Gastroesophageal sphincter (tissue), 4 donors: ENCODE measurements around the gene KCNG1. TPM values are rescaled to one million over a fixed set of nuclear protein-coding genes. Genes with fewer than 3 reads are reported as not detected.

Experiments
- ATAC-seq: fragments of 150-250 bp; one replicate; pipeline ENCODE4 v1.9.1; 2016; ENCODE audit warnings: mild to moderate bottlenecking, moderate library complexity
- H3K27ac ChIP-seq, 4 donors: fragments of 200-600 bp; sonication (generic) in 3 of 4; 1 replicate in 3 of 4; 2 replicates in 1 of 4; pipeline ENCODE4 v1.5.1; 2016 to 2019
- H3K27me3 ChIP-seq: fragments of 200-600 bp; sonication (generic); one replicate; pipeline ENCODE4 v1.5.1; 2019
- H3K36me3 ChIP-seq, 2 donors: fragments of 200-600 bp; sonication (generic); one replicate each; pipeline ENCODE4 v1.5.1; 2019; ENCODE audit warnings: control low read depth in 1 of 2
- H3K4me1 ChIP-seq, 3 donors: fragments of 200-600 bp; sonication (generic); 1 replicate in 2 of 3; 2 replicates in 1 of 3; pipeline ENCODE4 v1.5.1; 2016 to 2019; ENCODE audit warnings: control low read depth in 2 of 3
- H3K4me3 ChIP-seq, 2 donors: fragments of 200-600 bp; sonication (generic); one replicate each; pipeline ENCODE4 v1.5.1; 2019; ENCODE audit warnings: mild to moderate bottlenecking in 1 of 2, moderate library complexity in 1 of 2
- H3K9me3 ChIP-seq, 3 donors: fragments of 200-600 bp; sonication (generic); one replicate each; pipeline ENCODE4 v1.5.1; 2017 to 2019; ENCODE audit warnings: control low read depth in 2 of 3
- EP300 ChIP-seq: sonication (generic); formaldehyde crosslinking; IDR thresholded peaks from one replicate; pipeline ENCODE4 v1.6.1; 2017; ENCODE audit warnings: antibody characterized with exemption, mild to moderate bottlenecking
- POLR2A ChIP-seq, 2 donors: fragments of 450-650 bp; IDR thresholded peaks; one replicate each; pipeline ENCODE4 v1.6.1; 2017; ENCODE audit warnings: antibody characterized with exemption in 2 of 2, mild to moderate bottlenecking in 2 of 2, moderate library complexity in 1 of 2
- POLR2AphosphoS5 ChIP-seq: sonication (generic); formaldehyde crosslinking; IDR thresholded peaks from one replicate; pipeline ENCODE4 v1.6.1; 2017; ENCODE audit warnings: antibody characterized with exemption
- WGBS, 2 donors: methylation state at CpG; one replicate each; pipeline ENCODE4 v1.1.5; 2018; ENCODE audit warnings: low coverage in 1 of 2; 5-methylcytosine and 5-hydroxymethylcytosine counted together
- total RNA-seq, 4 donors: library from RNA; depleted of rRNA; stranded (reverse); fragments of >200 nt; gene quantifications; one replicate each; pipeline ENCODE4 v1.1.0, GENCODE V29; 2016
- TF ChIP-seq, protein P1 (sequence below), 4 experiments: fragments of 200-600 bp in 2 of 4; fragments of 450-650 bp in 2 of 4; sonication (generic) in 1 of 4; IDR thresholded peaks; one replicate each; pipeline ENCODE4 v1.5.1; 2017 to 2019; ENCODE audit warnings: antibody characterized with exemption in 4 of 4, mild to moderate bottlenecking in 2 of 4, moderate library complexity in 2 of 4

KCNG1 gene
- total RNA-seq, 4 donors from 2014 or later: 0.35 to 0.46 (median 0.40) TPM; not detected in 1

DNA sequence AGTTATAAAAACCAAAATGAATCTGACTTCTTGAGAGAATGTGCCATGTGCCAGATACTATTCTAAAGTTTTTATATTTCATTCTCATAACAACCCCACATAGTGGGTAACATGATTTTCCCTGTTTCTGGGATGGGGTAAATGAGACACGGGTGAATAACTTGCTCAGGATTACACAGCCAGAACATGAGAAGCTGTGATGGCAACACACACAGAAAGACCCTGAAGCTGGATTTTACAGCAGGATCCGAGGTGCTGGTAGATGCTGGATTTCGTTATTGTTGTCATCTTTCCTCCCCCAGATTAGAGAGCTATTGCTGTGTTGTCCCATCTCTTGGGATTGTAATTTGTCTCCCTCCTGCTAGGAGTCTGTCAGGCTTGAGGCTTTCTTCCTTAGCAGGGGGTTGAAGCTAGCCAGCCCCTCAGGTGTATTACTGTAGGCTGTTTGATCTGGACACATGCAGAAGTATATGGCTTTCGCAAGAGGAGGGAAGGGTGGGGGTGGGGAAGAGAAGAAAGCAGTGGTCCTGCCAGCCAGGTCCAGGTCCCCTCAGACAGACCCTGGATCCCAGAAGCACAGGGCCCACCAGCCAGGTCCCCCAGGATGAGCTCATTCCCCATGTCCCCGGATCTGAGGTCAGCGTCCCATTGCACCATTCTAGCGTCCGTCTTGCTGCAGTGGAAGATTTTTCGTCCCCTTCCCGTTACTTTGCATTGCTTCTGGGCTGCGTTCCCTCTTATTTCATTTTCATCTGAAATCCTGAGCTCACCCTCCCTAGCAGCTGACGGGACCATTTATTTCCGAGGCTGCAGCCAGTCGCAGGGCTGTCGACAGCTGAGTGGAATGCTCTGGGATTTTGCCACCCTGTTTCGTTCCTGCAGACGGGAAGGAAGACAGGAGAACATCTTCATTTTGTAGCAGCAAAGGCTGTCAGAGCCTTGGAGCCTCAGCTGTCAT, 7.3 kb upstream of the KCNG1 start:
- no peak overlapping the region for H3K4me3 ChIP-seq
- no peaks in the 10 kb centered on the region for H3K9me3 ChIP-seq
- TF ChIP-seq EP300: no peak
- no peak for TF ChIP-seq POLR2AphosphoS5
- TF ChIP-seq, protein P1, sequence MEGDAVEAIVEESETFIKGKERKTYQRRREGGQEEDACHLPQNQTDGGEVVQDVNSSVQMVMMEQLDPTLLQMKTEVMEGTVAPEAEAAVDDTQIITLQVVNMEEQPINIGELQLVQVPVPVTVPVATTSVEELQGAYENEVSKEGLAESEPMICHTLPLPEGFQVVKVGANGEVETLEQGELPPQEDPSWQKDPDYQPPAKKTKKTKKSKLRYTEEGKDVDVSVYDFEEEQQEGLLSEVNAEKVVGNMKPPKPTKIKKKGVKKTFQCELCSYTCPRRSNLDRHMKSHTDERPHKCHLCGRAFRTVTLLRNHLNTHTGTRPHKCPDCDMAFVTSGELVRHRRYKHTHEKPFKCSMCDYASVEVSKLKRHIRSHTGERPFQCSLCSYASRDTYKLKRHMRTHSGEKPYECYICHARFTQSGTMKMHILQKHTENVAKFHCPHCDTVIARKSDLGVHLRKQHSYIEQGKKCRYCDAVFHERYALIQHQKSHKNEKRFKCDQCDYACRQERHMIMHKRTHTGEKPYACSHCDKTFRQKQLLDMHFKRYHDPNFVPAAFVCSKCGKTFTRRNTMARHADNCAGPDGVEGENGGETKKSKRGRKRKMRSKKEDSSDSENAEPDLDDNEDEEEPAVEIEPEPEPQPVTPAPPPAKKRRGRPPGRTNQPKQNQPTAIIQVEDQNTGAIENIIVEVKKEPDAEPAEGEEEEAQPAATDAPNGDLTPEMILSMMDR (IDR thresholded peaks at IDR 0.05): no peak
- no peak for TF ChIP-seq POLR2A (IDR thresholded peaks at IDR 0.05)
- peaks cover 0 to 13% (median 0%) of the 10 kb centered on the region in 3 donors for H3K4me1 ChIP-seq
- no peak overlapping the region for H3K27ac ChIP-seq
- ATAC-seq: no peak
- no peaks in the 10 kb centered on the region for H3K36me3 ChIP-seq
- peaks cover 90% of the 10 kb centered on the region for H3K27me3 ChIP-seq
- WGBS, 2 donors: 11 to 22% methylated on average over 13 to 16 of the region's 17 CpGs

DNA sequence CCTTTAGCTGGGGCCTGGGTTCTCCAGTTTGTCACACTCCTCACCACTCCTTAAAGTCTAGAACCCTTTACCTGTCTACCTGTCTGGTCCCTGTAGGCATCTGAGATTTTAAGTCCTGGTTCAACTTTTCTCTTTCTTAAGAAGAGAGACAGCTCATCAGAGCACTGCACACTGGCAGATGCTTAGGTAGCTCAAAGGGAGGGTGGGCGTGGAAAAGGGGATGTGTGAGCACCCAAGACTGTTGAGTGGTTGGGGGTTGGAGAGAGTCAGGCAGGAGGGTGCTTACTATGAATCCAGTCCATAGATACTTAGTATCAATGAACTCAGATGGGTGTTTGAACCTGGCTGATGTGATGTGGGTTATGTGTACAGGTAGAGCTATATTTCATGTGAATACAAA, 6.6 kb upstream of the KCNG1 start:
- Histone ChIP-seq H3K4me3 (no peak overlapping the region), H3K36me3 (no peaks in the 10 kb centered on the region), H3K4me1 (peaks cover 0 to 13% (median 0%) of the 10 kb centered on the region in 3 donors), H3K9me3 (no peaks in the 10 kb centered on the region), H3K27me3 (peaks cover 89% of the 10 kb centered on the region), H3K27ac (no peak overlapping the region)
- no peak for ATAC-seq
- TF ChIP-seq EP300 (no peak), POLR2A (IDR thresholded peaks at IDR 0.05) (no peak), POLR2AphosphoS5 (no peak)
- 83 to 100% methylated on average over 1 of the region's 1 CpG for WGBS, 2 donors

DNA sequence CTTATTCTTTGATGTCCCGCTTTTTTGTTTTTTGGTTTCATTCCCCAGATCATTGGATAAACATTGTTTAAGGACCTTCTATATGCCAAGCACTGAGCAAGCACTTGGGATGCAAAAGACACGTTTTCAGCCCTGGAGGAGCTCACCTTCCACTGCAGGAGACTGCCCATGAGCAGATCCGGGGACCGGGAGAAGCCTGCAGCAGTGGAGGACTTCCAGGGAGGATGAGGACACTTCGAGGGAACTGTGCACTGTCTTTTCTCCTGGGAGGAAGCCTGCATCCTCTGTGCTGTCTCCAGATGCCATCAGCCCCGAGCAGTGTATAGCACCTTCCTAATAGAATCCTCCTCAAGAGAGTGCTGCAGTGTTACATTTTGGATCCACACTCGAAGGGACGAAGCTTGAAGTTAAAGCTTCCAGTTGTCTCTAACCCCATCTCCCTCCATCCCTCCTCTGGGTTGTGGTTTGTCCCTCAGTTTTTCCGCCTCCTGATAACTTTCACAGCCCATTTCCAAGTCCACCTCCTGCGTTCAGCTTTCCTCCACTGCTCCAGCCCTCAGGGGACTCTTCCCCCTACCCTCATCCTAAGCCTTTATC, 5.8 kb upstream of the KCNG1 start:
- Histone ChIP-seq H3K4me3 (no peak overlapping the region), H3K4me1 (peaks cover 0 to 15% (median 0%) of the 10 kb centered on the region in 3 donors), H3K27me3 (peaks cover 89% of the 10 kb centered on the region), H3K27ac (no peak overlapping the region), H3K36me3 (no peaks in the 10 kb centered on the region), H3K9me3 (no peaks in the 10 kb centered on the region)
- ATAC-seq: no peak
- TF ChIP-seq, protein P1 (IDR thresholded peaks at IDR 0.05): no peak
- TF ChIP-seq POLR2A (IDR thresholded peaks at IDR 0.05) (no peak), POLR2AphosphoS5 (no peak), EP300 (no peak)
- 35 to 44% methylated on average over 5 to 8 of the region's 10 CpGs for WGBS, 2 donors

DNA sequence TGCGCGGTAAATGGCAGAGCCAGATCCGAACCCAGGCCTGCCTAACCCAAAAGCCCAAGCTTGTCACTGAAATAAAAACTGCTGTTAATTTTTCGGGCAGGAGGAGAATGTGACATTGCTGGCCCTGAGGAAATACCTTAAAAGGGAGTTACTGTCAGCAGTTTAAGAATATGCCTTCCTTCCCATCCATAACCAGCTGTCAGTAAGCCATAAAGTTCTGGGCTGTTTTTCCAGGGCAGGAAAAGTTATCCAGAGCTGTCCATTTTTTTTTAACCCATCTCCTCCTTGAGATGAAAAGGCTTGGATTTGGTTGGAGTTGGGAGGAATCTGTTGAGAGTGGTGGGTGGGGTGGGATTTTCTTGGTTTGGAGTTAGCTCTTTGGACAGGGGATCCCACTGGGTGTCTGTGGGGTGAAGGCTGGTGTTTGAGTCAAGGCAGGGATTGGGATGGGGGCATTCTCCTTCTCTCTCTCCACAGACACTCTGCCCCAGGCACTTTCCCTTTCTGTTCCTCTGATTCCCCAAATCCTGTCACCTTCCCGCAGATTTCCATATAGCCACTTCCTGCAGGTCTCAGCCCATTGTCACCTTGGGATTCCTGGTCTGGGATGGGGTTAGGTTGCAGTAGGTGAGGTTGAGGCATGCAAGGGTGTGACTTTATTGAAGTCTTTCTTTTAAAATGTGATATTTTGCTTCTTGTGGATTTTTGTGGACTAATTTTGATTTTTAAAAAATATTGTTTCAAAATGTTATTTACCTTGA, 4.3 kb upstream of the KCNG1 start:
- ATAC-seq: no peak
- no peak overlapping the region for H3K27ac ChIP-seq
- WGBS, 2 donors: 71 to 77% methylated on average over 1 to 3 of the region's 5 CpGs

More for the DNA sequence above, 4.3 kb upstream of the KCNG1 start:
- TF ChIP-seq EP300 (no peak), POLR2A (IDR thresholded peaks at IDR 0.05) (no peak), POLR2AphosphoS5 (no peak)
- TF ChIP-seq, protein P1 (IDR thresholded peaks at IDR 0.05): no peak
- Histone ChIP-seq H3K4me3 (no peak overlapping the region), H3K4me1 (peaks cover 0 to 30% (median 11%) of the 10 kb centered on the region in 3 donors), H3K27me3 (peaks cover 92% of the 10 kb centered on the region), H3K9me3 (no peaks in the 10 kb centered on the region), H3K36me3 (no peaks in the 10 kb centered on the region)
